ENCODE data around the gene ITGA11.

The ITGA11 gene

DNA sequence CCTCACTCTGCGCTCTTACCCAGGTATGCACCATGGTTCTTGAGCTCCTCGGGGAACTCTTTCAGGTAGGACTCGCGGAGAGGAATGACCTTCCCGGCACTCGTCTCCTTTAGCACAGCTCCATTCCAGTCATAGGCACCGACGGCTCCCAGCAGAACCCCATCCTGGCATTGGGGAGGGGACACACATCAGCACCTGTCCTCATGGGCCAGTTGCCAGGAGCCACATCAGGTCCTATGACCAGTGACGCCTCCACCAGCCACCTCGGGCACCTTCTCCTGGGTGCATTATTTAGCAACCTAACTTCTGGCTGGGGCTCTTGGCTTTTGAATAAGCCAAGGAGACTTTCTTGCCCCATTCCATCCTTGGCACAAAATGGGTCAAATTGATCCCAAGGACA is 92.5 kb downstream of the ITGA11 start:
- in situ Hi-C loops (cut with MboI; ENCODE audit: low sequenced_read_pairs): no loop called here

GRCh38 chr15:68337826-68338225 is 94.1 kb downstream of the ITGA11 start:
- in situ Hi-C loops (cut with MboI; ENCODE audit: low sequenced_read_pairs): no loop called here

- in situ Hi-C loops (cut with MboI; ENCODE audit: low sequenced_read_pairs): no loop called here
Observed at GRCh38 chr15:68336516-68336915, 95.4 kb downstream of the ITGA11 start.

DNA sequence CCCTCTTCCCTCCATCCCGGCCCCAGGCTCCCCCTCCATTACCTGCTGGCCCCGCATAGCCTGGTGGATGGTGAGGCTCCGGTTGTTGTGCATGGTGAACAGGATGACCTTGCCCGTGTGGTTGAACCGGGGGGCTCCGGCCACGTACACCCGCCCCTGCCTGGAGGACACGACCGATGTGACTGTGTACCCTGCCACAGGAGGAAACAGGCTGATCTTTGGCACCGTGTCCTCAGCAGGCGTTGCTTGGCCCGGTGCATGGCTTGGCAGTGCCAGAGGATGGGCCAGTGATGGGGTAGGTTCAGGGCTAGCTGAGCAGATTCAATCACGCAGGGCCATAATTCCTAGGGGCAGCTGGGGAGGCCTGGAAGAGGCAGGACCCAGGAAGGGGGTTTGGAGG is 96.3 kb downstream of the ITGA11 start:
- in situ Hi-C loops (cut with MboI; ENCODE audit: low sequenced_read_pairs): no loop called here

DNA sequence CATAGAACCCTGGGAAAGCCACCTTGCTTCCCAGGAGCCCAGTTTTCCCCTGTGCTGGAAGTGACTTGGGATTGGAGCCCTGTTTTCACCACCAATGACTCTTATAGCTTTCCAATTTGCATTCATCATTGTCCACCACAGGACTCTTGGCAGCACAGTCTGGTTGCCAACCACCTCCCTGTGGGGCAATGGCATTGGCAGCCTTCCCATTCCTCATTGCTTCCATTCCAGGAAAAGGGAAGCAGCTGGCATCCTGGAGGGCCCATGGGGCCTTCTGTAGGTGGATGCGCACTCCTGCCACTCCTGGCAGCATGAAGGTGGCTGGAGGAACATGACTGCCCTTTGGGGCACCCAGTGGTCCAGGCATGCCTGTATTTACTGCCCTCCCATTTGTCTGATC is 96.7 kb downstream of the ITGA11 start:
- in situ Hi-C loops (cut with MboI; ENCODE audit: low sequenced_read_pairs): no loop called here

GRCh38 chr15:68334661-68335124 is 97.3 kb downstream of the ITGA11 start:
- in situ Hi-C loops (cut with MboI; ENCODE audit: low sequenced_read_pairs): no loop called here

DNA sequence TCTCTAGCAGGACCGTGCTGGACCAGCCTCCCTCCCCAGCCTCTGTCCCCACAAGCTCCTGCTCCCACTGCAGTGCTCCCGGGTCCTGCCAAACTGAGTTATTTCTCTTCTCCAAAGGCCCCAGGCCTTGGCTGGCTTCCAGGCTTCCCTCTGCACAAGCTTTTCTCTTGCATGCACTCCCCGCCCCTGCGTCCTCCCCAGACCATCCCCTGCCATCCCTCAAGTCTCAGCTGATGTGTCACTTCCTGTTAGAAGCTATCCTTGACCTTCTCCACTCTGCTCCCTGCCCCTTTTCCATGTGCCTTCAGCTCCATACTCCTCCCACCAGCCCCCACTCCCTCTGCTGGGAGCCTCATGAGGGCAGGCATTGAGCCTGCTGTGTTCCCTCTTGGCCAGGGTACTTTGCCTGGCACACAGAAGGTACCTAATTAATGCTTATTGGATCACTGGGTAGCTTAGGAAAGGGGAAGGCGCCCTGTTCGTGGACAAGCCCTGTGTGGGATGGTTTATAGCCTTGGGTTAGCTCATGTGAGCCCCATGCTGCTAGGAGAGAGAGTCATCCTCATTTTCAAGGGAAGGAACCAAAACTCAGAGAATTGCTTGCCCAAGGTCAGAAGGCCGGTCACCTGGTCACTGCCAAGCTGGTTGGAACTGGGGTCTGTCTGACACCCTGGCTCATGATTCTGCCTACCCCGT is 98.0 kb downstream of the ITGA11 start:
- in situ Hi-C loops (cut with MboI; ENCODE audit: low sequenced_read_pairs): no loop called here

GRCh38 chr15:68332266-68332665 is 99.7 kb downstream of the ITGA11 start:
- in situ Hi-C loops (cut with MboI; ENCODE audit: low sequenced_read_pairs): no loop called here

DNA sequence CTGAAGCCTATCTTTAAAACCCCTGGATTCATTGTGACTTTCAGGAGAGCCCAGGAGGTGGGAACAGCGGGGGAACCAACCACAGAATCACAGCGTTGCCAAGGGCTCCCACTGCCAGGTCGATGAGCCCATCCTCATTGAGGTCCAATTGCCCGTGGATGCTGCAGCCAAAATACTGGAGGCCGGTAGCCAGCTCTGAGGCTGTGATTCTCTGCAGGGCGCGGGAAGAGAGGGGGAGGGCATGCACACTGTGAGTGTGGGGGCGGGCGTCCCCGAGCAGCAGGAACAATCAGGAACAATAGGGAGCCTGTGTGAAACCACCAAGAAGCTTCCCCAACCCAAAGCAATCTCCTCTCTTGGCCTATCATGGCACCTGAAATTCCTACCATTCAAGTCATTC is 101.1 kb downstream of the ITGA11 start:
- in situ Hi-C loops (cut with MboI; ENCODE audit: low sequenced_read_pairs): no loop called here

GRCh38 chr15:68330416-68330815 is 101.5 kb downstream of the ITGA11 start:
- in situ Hi-C loops (cut with MboI; ENCODE audit: low sequenced_read_pairs): no loop called here

- in situ Hi-C loops (cut with MboI; ENCODE audit: low sequenced_read_pairs): no loop called here
Observed at GRCh38 chr15:68328964-68329363, 103.0 kb downstream of the ITGA11 start.

DNA sequence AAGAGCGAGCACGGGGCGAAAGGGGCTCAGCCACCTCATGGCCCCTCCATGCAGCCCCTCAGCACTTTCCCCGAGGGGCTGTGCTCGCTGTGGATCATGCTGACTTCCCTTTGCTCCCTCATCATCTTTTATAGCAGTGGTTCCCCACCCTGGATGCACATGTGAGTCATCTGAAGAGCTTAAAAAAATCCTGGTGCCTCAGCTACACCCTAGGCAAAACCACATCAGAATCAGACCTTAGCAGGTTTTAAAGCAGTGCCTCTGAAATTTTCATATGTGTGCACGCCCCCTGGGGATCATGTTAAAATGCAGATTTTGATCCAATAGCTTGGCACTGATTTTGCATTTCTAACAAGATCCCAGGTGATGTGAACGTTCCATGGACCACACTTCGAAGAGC is 103.5 kb downstream of the ITGA11 start:
- in situ Hi-C loops (cut with MboI; ENCODE audit: low sequenced_read_pairs): no loop called here

DNA sequence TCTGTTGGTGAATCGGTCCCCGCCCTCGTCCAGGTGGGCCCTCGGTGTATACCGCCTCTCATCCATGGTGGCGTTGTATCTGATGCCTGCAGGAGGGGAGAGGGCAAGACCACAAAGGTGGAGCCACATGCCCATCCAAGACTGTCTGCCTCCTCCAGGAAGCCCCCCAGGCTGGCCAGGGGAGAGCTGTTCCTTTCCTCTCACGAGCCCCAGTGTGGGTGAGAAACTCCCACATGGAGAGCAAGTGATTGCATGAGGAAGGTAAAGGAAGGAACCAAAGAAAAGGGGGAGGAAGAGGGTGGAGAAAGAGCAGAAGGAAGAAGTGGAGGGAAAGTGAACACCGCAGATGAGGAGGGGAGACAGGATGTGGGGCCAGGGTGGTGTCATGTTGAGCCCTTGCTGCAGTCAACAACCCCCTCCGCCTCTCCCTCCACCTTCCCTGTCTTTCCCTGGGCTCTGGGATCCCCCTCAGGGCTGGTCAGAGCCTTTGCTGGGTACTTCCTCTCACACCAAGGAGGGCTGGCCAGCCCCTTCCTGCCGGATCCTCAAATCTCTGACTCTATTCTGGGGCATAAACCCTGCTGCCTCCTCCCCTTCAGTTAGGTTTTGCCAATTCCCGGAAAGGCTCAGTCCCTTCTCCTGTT is 105.1 kb downstream of the ITGA11 start:
- in situ Hi-C loops (cut with MboI; ENCODE audit: low sequenced_read_pairs): no loop called here

- in situ Hi-C loops (cut with MboI; ENCODE audit: low sequenced_read_pairs): no loop called here
Observed at GRCh38 chr15:68325726-68326125, 106.2 kb downstream of the ITGA11 start.

- in situ Hi-C loops (cut with MboI; ENCODE audit: low sequenced_read_pairs): no loop called here
Observed at GRCh38 chr15:68322796-68323195, 109.2 kb downstream of the ITGA11 start.

DNA sequence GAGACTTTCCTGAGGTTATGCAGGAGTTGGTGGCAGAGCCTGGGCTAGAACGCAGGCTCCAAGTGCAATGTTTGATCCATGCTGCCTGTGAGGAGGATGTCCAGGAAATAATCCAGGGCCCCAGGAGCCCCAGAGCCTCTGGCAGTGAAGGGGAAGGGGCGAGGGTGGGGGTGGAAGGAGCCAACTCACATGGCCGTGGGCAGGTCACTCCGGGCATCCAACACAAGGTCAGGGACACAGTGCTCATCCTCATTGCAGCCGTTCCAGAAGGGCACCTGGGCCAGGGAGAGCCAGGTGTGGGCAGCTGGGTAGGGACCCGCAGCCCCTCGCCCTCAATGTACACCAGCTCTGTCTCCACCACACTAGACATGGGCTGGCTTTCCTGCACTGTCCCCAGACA is 110.7 kb downstream of the ITGA11 start:
- in situ Hi-C loops (cut with MboI; ENCODE audit: low sequenced_read_pairs): no loop called here

- in situ Hi-C loops (cut with MboI; ENCODE audit: low sequenced_read_pairs): no loop called here
Observed at GRCh38 chr15:68319997-68320396, 112.0 kb downstream of the ITGA11 start.

- in situ Hi-C loops (cut with MboI; ENCODE audit: low sequenced_read_pairs): no loop called here
Observed at GRCh38 chr15:68318931-68319909, 112.7 kb downstream of the ITGA11 start.

GRCh38 chr15:68318008-68318835 is 113.7 kb downstream of the ITGA11 start:
- in situ Hi-C loops (cut with MboI; ENCODE audit: low sequenced_read_pairs): no loop called here

DNA sequence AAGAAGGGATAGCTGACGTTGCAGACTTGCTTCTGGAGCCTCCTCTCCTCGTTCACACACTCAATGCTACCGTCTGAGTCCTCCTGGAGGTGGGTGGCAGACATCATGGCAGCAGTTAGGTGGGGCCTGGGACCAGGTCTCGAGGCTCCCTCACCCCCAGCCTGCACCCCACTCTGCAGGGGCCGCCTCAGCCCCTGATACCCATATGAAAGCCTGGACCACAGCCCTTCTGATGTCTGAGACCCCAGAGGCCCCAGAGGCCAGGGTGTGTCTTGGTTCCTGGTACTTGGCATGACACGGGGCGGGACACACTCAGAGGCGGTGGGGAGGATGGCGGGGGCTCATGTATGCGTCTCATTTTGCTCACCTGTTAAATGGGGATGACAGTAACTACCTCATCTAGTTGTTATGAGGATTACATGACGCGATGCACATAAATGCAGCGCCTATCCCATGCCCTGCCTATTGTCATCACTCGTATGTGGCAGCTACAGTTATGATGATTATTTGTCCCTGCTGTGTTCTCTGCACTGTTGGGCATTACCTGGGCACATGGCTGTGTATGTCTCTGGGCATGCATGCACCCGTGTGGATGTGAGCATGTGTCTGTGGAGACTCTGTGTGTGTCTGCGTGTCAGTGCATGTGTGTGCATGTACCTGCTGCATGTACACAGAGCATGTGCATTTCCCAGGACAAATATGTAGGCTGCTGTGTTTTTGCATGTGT is 114.5 kb downstream of the ITGA11 start:
- in situ Hi-C loops (cut with MboI; ENCODE audit: low sequenced_read_pairs): no loop called here
